ENCODE measurements around the gene GHITM. TPM values are rescaled to one million over a fixed set of nuclear protein-coding genes. Genes with fewer than 3 reads are reported as not detected.

Gene GHITM
- total and polyA plus RNA-seq, 2 of the 8 experiments (the other 6 are each of a cell fraction or from before 2014, with no cell fraction given), result 86.2 to 97.0 TPM

DNA sequence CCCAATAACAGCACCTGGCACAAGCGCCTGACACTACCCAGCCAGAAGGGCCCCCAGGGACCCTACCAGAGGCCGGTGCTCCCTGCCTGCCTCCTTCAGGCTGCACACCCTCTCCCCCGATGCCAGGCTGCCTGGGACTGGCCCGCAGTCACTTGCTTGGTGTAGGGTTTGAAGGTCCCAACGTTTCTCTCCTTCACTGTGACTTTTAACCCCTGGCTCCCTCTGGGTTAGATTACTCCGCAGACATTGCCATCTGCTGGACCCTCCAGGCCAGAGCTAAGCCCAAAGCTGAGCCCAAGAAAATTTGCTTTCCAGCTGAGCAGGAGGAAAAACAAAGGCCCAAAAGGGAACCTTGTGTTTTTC is 61.9 kb downstream of the GHITM start:
- Histone ChIP-seq H3K9me3 (ENCODE audit: insufficient read depth in 2 of 2, low read depth in 1 of 2, low read length in 1 of 2) (no peaks in the 10 kb centered on the region), H3K27ac (ENCODE audit: low read depth, low read length) (no peak overlapping the region), H3K23me2 (ENCODE audit: low read depth, low read length) (no peaks in the 10 kb centered on the region), H3K79me1 (ENCODE audit: low read depth, low read length) (no peaks in the 10 kb centered on the region), H3K79me2 (ENCODE audit: control insufficient read depth in 1 of 2, insufficient read depth in 2 of 2, low read length in 2 of 2) (no peaks in the 10 kb centered on the region), H4K8ac (ENCODE audit: extremely low read depth, insufficient read depth, low read length) (peak overlapping the region; percentile 57; the same call in 1 of the 2 replicates), H3K23ac (ENCODE audit: insufficient read length) (no peak overlapping the region), H3K4me3 (ENCODE audit: extremely low read depth in 1 of 4, insufficient read depth in 2 of 4, low read depth in 3 of 4, low read length in 4 of 4) (no peak overlapping the region), H3K36me3 (ENCODE audit: control insufficient read depth in 2 of 4, insufficient read depth in 4 of 4, low read length in 3 of 4) (no peaks in the 10 kb centered on the region), H3K4me1 (replicated peaks in 1 of 4; ENCODE audit: control insufficient read depth in 3 of 4, insufficient read depth in 4 of 4, low read length in 3 of 4) (no peaks in the 10 kb centered on the region), H2BK20ac (ENCODE audit: low read length) (no peak overlapping the region), H4K5ac (ENCODE audit: insufficient read length, low read depth, low read length) (no peak overlapping the region), H2AK5ac (ENCODE audit: low read depth, low read length) (no peak overlapping the region), H2BK15ac (ENCODE audit: low read length) (no peak overlapping the region), H3K14ac (ENCODE audit: insufficient read length) (no peak overlapping the region), H3K9ac (replicated peaks in 1 of 4; ENCODE audit: extremely low read depth in 1 of 4, low read depth in 3 of 4, low read length in 3 of 4) (no peak overlapping the region), H3K27me3 (replicated peaks in 1 of 4; ENCODE audit: control insufficient read depth in 3 of 4, extremely low read depth in 1 of 4, insufficient read depth in 3 of 4, low read length in 3 of 4) (peaks cover 0 to 7% (median 3%) of the 10 kb centered on the region in 4 experiments; a peak in 3 of 7 replicates), H2BK5ac (ENCODE audit: low read depth, low read length) (no peak overlapping the region), H4K91ac (replicated peaks; ENCODE audit: insufficient read length, low read length) (no peak overlapping the region), H2AFZ (ENCODE audit: low read length) (no peak overlapping the region), H2BK12ac (ENCODE audit: low read depth, low read length) (no peak overlapping the region), H3K56ac (replicated peaks; ENCODE audit: insufficient read length, low read depth, low read length) (no peak overlapping the region), H3K4me2 (ENCODE audit: insufficient read depth in 1 of 2, low read depth in 2 of 2, low read length in 2 of 2) (no peak overlapping the region), H2BK120ac (replicated peaks; ENCODE audit: low read depth, low read length) (no peak overlapping the region), H4K20me1 (replicated peaks in 1 of 2; ENCODE audit: control insufficient read depth in 1 of 2, insufficient read depth in 2 of 2, low read length in 2 of 2) (peaks cover 0 to 6% of the 10 kb centered on the region in 2 experiments), H3K4ac (replicated peaks; ENCODE audit: insufficient read length, low read depth, low read length) (no peak overlapping the region), H3K18ac (ENCODE audit: extremely low read depth, low read length) (no peak overlapping the region)
- WGBS, 2 experiments (ENCODE audit: extremely low coverage in 1 of 2, insufficient coverage in 1 of 2, insufficient read length in 1 of 2, insufficient replicate concordance in 2 of 2, low coverage in 1 of 2, low lambda C conversion rate in 2 of 2, missing lambda C conversion rate in 1 of 2), result 74% methylated on average over 6 of the region's 6 CpGs; no CpG with 5 or more reads in 1 of the 2 experiments
- FAIRE-seq (no peak), DNase-seq (ENCODE audit: low read depth in 1 of 2, low spot score in 2 of 2) (no peak)
- ChIA-PET CTCF (ENCODE audit: partially characterized antibody) (interaction anchor here (0.7 to 10.8 kb wide), 16 partner anchors 8 to 349 kb away, joined by 3 to 248 read pairs (median 10); partner anchors contain the start of genes CDHR1 and GHITM), POLR2A (ENCODE audit: partially characterized antibody) (interaction anchor here (0.7 kb wide), 1 partner anchor 61 kb away, joined by 3 read pairs; no protein-coding TSS in a partner anchor)

Data from H1 (cell line).